Activated naive CD4-positive, alpha-beta T cell treated with Interleukin-2 at 50 U/mL for 16 hours (primary cell): ENCODE measurements around the gene GRID1.

Experiments
- DNase-seq: peaks from one replicate; pipeline ENCODE4 v3.0.0-alpha.2; 2020

Gene GRID1

GRCh38 chr10:86353506-86354485 lies 12.8 kb downstream of the GRID1 start:
- no peak for DNase-seq

- DNase-seq: no peak
Measured at GRCh38 chr10:86350897-86351296, 15.7 kb downstream of the GRID1 start.

GRCh38 chr10:86349940-86350630 lies 16.5 kb downstream of the GRID1 start:
- no peak for DNase-seq

GRCh38 chr10:86349474-86349873 lies 17.1 kb downstream of the GRID1 start:
- no peak for DNase-seq

GRCh38 chr10:86348321-86349210 lies 18.0 kb downstream of the GRID1 start:
- no peak for DNase-seq

GRCh38 chr10:86347856-86348255 lies 18.7 kb downstream of the GRID1 start:
- no peak for DNase-seq

GRCh38 chr10:86346799-86347665 lies 19.6 kb downstream of the GRID1 start:
- no peak for DNase-seq

- DNase-seq: no peak
Measured at GRCh38 chr10:86345859-86346798, 20.5 kb downstream of the GRID1 start.

GRCh38 chr10:86345296-86345858 lies 21.2 kb downstream of the GRID1 start:
- no peak for DNase-seq

- DNase-seq: no peak
Measured at GRCh38 chr10:86344714-86345161, 21.9 kb downstream of the GRID1 start.

- no peak for DNase-seq
Measured at GRCh38 chr10:86344281-86344680, 22.3 kb downstream of the GRID1 start.

GRCh38 chr10:86343761-86344160 lies 22.8 kb downstream of the GRID1 start:
- no peak for DNase-seq

- no peak for DNase-seq
Measured at GRCh38 chr10:86342111-86342863, 24.3 kb downstream of the GRID1 start.

- DNase-seq: no peak
Measured at GRCh38 chr10:86341361-86341811, 25.2 kb downstream of the GRID1 start.

- no peak for DNase-seq
Measured at GRCh38 chr10:86340991-86341260, 25.7 kb downstream of the GRID1 start.

- DNase-seq: no peak
Measured at GRCh38 chr10:86340176-86340990, 26.2 kb downstream of the GRID1 start.

- no peak for DNase-seq
Measured at GRCh38 chr10:86339226-86339865, 27.2 kb downstream of the GRID1 start.

GRCh38 chr10:86337121-86337601 lies 29.4 kb downstream of the GRID1 start:
- no peak for DNase-seq
